ENCODE data around the gene ABCC3. TPM values are rescaled to one million over a fixed set of nuclear protein-coding genes. Genes with fewer than 3 reads are reported as not detected.

ABCC3 gene
- total RNA-seq, 6 donors from 2014 or later, result 34.2 to 268 (median 57.7) TPM

DNA sequence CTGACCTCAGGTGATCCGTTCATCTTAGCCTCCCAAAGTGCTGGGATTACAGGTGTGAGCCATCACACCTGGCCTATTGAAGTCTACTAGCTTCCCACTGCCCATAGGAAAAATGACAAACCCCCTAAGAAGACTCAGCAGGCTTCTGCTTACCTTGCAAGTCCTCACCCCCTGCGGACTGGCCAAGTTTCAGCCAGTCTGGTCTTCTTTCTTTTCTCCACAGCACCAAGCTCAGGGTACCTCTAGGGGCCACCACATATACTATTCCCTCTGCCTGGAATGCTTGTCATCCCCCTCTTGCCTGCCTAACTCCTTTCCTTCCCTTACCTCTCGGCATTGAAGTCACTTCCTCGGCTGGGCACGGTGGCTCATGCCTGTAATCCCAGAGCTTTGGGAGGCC, 31.2 kb downstream of the ABCC3 start:
- Histone ChIP-seq H3K36me3 (no peaks in the 10 kb centered on the region), H3K27ac (no peak overlapping the region), H3K27me3 (no peaks in the 10 kb centered on the region), H3K4me3 (no peak overlapping the region), H3K4me1 (peaks cover 14 to 23% (median 16%) of the 10 kb centered on the region in 4 donors), H3K9me3 (no peaks in the 10 kb centered on the region)
- whole genome bisulfite sequencing, 2 donors, result 83 to 89% methylated on average over 5 of the region's 5 CpGs
- ATAC-seq (ENCODE audit: low FRiP score in 2 of 2) (no peak), DNase-seq (no peak)
- TF ChIP-seq CTCF (IDR thresholded peaks at IDR 0.05) (no peak), POLR2AphosphoS5 (IDR thresholded peaks at IDR 0.05) (no peak)

DNA sequence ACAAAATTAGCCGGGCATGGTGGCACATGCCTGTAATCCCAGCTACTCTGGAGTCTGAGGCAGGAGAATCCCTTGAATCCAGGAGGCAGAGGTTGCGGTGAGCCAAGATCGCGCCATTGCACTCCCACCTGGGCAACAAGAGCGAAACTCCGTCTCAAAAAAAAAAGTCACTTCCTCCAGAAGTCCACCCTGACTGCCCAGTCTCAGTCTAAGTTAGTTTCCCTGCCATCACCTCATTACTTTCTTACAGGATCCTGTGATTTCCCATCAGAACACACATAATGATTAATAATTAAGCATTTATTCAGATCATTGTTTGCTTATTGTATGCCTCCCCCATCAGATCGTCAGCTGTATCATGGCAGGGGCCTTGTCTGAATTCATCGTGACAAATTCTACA, 31.6 kb downstream of the ABCC3 start:
- H3K27me3 ChIP-seq, result no peaks in the 10 kb centered on the region
- no peaks in the 10 kb centered on the region for H3K36me3 ChIP-seq
- H3K9me3 ChIP-seq, result no peaks in the 10 kb centered on the region
- peaks cover 10 to 23% (median 13%) of the 10 kb centered on the region in 4 donors for H3K4me1 ChIP-seq
- DNase-seq (no peak), ATAC-seq (ENCODE audit: low FRiP score in 2 of 2) (no peak)
- WGBS, 2 donors, result 93 to 96% methylated on average over 8 of the region's 8 CpGs
- H3K4me3 ChIP-seq, result no peak overlapping the region
- H3K27ac ChIP-seq, result no peak overlapping the region
- TF ChIP-seq EP300 (IDR thresholded peaks at IDR 0.05), result no peak
- no peak for TF ChIP-seq POLR2AphosphoS5 (IDR thresholded peaks at IDR 0.05)
- TF ChIP-seq POLR2A (IDR thresholded peaks at IDR 0.05), result no peak
- no peak for TF ChIP-seq CTCF (IDR thresholded peaks at IDR 0.05)

- DNase-seq, result no peak
- no peak for ATAC-seq (ENCODE audit: low FRiP score in 2 of 2)
Measured at GRCh38 chr17:50667259-50668024, 32.8 kb downstream of the ABCC3 start.

GRCh38 chr17:50668025-50668837, 33.5 kb downstream of the ABCC3 start:
- Histone ChIP-seq H3K36me3 (no peaks in the 10 kb centered on the region), H3K9me3 (no peaks in the 10 kb centered on the region), H3K27me3 (no peaks in the 10 kb centered on the region), H3K4me3 (no peak overlapping the region), H3K4me1 (peaks cover 0 to 14% (median 2%) of the 10 kb centered on the region in 4 donors), H3K27ac (no peak overlapping the region)
- ATAC-seq (ENCODE audit: low FRiP score in 2 of 2) (no peak), DNase-seq (no peak)
- 51 to 57% methylated on average over 8 of the region's 8 CpGs for WGBS, 2 donors
- no peak for TF ChIP-seq POLR2A (IDR thresholded peaks at IDR 0.05)
- no peak for TF ChIP-seq POLR2AphosphoS5 (IDR thresholded peaks at IDR 0.05)
- TF ChIP-seq EP300 (IDR thresholded peaks at IDR 0.05), result no peak

More at GRCh38 chr17:50667259-50668024, 32.8 kb downstream of the ABCC3 start:
- H3K27me3 ChIP-seq, result no peaks in the 10 kb centered on the region
- H3K27ac ChIP-seq, result no peak overlapping the region
- H3K36me3 ChIP-seq, result no peaks in the 10 kb centered on the region
- WGBS, 2 donors, result 96% methylated on average over 10 to 14 of the region's 14 CpGs
- H3K4me1 ChIP-seq, result peaks cover 0 to 13% (median 2%) of the 10 kb centered on the region in 4 donors
- no peak overlapping the region for H3K4me3 ChIP-seq
- TF ChIP-seq POLR2A (IDR thresholded peaks at IDR 0.05), result no peak
- no peak for TF ChIP-seq CTCF (IDR thresholded peaks at IDR 0.05)
- no peak for TF ChIP-seq EP300 (IDR thresholded peaks at IDR 0.05)
- no peak for TF ChIP-seq POLR2AphosphoS5 (IDR thresholded peaks at IDR 0.05)
- H3K9me3 ChIP-seq, result no peaks in the 10 kb centered on the region

GRCh38 chr17:50668838-50669581, 34.3 kb downstream of the ABCC3 start:
- H3K9me3 ChIP-seq, result no peaks in the 10 kb centered on the region
- TF ChIP-seq CTCF (IDR thresholded peaks at IDR 0.05) (no peak), POLR2AphosphoS5 (IDR thresholded peaks at IDR 0.05) (no peak), EP300 (IDR thresholded peaks at IDR 0.05) (no peak), POLR2A (IDR thresholded peaks at IDR 0.05) (no peak)
- DNase-seq (no peak), ATAC-seq (ENCODE audit: low FRiP score in 2 of 2) (no peak)
- H3K27me3 ChIP-seq, result no peaks in the 10 kb centered on the region
- no peak overlapping the region for H3K4me3 ChIP-seq
- 89 to 95% methylated on average over 2 to 9 of the region's 9 CpGs for WGBS, 2 donors
- H3K4me1 ChIP-seq, result peaks cover 0 to 14% (median 2%) of the 10 kb centered on the region in 4 donors
- H3K36me3 ChIP-seq, result no peaks in the 10 kb centered on the region
- no peak overlapping the region for H3K27ac ChIP-seq

Data from upper lobe of left lung (tissue), 6 donors.